Measurements from ENCODE around the gene MOB1A.

- TF ChIP-seq ZNF274 (IDR thresholded peaks at IDR 0.05; ENCODE audit: low read depth, low read length), result no peak
- TF ChIP-seq SUZ12 (IDR thresholded peaks at IDR 0.05; ENCODE audit: extremely low read depth, insufficient read depth, insufficient read length), result no peak
- no peak for TF ChIP-seq YY1 (IDR thresholded peaks at IDR 0.05; ENCODE audit: insufficient read depth, insufficient read length)
Observed at GRCh38 chr2:74162951-74163350, 15.7 kb downstream of the MOB1A start.

All from NT2/D1 (cell line).